ENCODE measurements around the gene NIT1. TPM values are rescaled to one million over a fixed set of nuclear protein-coding genes. Genes with fewer than 3 reads are reported as not detected.

The NIT1 gene
- total and polyA plus RNA-seq, 9 of the 15 experiments (the other 6 are each of a cell fraction or from before 2014, with no cell fraction given), result 18.4 to 76.0 (median 33.7) TPM

DNA sequence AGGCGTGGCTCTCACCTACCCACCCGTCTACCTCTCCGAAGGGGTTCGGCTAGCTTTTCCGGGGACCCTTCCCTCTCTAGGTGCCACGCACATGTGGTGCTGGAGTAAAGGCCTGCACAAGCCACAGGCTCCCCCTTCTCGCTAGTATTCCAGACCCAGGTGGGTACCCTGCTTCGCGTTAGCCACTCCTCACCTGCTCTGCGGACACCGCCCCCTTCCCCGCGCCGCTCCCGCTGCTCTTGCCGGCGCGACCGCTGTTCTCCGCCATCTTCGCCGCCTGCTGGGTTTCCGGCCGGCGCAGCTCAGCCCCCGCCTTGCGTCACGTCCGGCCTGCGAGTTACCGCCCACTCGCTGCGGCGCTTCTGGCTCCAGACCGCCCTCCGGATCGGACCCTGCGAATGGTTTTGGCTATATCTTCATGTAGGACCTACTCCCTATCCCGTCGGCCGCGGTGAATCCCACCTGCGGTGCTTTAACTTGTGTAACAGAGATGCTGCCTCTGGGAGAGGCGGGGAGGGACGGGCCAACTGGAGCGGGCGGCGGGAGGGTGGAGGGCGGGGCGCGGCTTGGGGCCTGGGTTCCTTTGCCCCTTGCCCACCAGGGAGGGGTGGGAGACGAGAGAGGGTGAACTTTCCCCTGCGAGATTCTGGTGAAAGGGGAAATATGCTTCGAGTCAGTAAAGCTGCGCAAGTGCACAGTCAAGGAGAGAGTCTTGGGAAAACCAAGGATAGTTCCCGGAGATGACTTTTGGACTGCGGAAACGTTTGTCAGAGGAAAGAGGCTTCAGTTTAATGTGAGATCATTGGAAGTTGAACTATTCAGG lies at the start of gene NIT1, which contains the start of gene PFDN2 (continued):
- TF ChIP-seq SRSF9 (IDR thresholded peaks at IDR 0.05; ENCODE audit: borderline replicate concordance, low read depth, low read length) (no peak), ASH1L (IDR thresholded peaks at IDR 0.05; ENCODE audit: borderline replicate concordance, low read depth, partially characterized antibody) (no peak), ZNF282 (CRISPR knock-in tag; IDR thresholded peaks at IDR 0.05) (no peak), ZNF134 (CRISPR knock-in tag; conservative IDR thresholded peaks at IDR 0.05) (no peak), CHD1 (IDR thresholded peaks at IDR 0.05; ENCODE audit: low read length) (peak; percentile 70), ARNT (IDR thresholded peaks at IDR 0.05) (no peak), PURB (CRISPR knock-in tag; IDR thresholded peaks at IDR 0.05; ENCODE audit: low read depth) (no peak), XRCC3 (IDR thresholded peaks at IDR 0.05) (no peak), TCF3 (CRISPR knock-in tag; IDR thresholded peaks at IDR 0.05) (peak; percentile 47), EGR1 (conservative IDR thresholded peaks at IDR 0.05) (peak; percentile 96)
- TF ChIP-seq, protein P1, sequence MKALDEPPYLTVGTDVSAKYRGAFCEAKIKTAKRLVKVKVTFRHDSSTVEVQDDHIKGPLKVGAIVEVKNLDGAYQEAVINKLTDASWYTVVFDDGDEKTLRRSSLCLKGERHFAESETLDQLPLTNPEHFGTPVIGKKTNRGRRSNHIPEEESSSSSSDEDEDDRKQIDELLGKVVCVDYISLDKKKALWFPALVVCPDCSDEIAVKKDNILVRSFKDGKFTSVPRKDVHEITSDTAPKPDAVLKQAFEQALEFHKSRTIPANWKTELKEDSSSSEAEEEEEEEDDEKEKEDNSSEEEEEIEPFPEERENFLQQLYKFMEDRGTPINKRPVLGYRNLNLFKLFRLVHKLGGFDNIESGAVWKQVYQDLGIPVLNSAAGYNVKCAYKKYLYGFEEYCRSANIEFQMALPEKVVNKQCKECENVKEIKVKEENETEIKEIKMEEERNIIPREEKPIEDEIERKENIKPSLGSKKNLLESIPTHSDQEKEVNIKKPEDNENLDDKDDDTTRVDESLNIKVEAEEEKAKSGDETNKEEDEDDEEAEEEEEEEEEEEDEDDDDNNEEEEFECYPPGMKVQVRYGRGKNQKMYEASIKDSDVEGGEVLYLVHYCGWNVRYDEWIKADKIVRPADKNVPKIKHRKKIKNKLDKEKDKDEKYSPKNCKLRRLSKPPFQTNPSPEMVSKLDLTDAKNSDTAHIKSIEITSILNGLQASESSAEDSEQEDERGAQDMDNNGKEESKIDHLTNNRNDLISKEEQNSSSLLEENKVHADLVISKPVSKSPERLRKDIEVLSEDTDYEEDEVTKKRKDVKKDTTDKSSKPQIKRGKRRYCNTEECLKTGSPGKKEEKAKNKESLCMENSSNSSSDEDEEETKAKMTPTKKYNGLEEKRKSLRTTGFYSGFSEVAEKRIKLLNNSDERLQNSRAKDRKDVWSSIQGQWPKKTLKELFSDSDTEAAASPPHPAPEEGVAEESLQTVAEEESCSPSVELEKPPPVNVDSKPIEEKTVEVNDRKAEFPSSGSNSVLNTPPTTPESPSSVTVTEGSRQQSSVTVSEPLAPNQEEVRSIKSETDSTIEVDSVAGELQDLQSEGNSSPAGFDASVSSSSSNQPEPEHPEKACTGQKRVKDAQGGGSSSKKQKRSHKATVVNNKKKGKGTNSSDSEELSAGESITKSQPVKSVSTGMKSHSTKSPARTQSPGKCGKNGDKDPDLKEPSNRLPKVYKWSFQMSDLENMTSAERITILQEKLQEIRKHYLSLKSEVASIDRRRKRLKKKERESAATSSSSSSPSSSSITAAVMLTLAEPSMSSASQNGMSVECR (CRISPR knock-in tag; IDR thresholded peaks at IDR 0.05), result peak; percentile 96
- TF ChIP-seq, protein P2, sequence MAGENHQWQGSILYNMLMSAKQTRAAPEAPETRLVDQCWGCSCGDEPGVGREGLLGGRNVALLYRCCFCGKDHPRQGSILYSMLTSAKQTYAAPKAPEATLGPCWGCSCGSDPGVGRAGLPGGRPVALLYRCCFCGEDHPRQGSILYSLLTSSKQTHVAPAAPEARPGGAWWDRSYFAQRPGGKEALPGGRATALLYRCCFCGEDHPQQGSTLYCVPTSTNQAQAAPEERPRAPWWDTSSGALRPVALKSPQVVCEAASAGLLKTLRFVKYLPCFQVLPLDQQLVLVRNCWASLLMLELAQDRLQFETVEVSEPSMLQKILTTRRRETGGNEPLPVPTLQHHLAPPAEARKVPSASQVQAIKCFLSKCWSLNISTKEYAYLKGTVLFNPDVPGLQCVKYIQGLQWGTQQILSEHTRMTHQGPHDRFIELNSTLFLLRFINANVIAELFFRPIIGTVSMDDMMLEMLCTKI (IDR thresholded peaks at IDR 0.05; ENCODE audit: partially characterized antibody), result no peak
- TF ChIP-seq, protein P3, sequence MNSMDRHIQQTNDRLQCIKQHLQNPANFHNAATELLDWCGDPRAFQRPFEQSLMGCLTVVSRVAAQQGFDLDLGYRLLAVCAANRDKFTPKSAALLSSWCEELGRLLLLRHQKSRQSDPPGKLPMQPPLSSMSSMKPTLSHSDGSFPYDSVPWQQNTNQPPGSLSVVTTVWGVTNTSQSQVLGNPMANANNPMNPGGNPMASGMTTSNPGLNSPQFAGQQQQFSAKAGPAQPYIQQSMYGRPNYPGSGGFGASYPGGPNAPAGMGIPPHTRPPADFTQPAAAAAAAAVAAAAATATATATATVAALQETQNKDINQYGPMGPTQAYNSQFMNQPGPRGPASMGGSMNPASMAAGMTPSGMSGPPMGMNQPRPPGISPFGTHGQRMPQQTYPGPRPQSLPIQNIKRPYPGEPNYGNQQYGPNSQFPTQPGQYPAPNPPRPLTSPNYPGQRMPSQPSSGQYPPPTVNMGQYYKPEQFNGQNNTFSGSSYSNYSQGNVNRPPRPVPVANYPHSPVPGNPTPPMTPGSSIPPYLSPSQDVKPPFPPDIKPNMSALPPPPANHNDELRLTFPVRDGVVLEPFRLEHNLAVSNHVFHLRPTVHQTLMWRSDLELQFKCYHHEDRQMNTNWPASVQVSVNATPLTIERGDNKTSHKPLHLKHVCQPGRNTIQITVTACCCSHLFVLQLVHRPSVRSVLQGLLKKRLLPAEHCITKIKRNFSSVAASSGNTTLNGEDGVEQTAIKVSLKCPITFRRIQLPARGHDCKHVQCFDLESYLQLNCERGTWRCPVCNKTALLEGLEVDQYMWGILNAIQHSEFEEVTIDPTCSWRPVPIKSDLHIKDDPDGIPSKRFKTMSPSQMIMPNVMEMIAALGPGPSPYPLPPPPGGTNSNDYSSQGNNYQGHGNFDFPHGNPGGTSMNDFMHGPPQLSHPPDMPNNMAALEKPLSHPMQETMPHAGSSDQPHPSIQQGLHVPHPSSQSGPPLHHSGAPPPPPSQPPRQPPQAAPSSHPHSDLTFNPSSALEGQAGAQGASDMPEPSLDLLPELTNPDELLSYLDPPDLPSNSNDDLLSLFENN (IDR thresholded peaks at IDR 0.05; ENCODE audit: low read depth in 2 of 2, low read length in 2 of 2), result no peak
- TF ChIP-seq, protein P4, sequence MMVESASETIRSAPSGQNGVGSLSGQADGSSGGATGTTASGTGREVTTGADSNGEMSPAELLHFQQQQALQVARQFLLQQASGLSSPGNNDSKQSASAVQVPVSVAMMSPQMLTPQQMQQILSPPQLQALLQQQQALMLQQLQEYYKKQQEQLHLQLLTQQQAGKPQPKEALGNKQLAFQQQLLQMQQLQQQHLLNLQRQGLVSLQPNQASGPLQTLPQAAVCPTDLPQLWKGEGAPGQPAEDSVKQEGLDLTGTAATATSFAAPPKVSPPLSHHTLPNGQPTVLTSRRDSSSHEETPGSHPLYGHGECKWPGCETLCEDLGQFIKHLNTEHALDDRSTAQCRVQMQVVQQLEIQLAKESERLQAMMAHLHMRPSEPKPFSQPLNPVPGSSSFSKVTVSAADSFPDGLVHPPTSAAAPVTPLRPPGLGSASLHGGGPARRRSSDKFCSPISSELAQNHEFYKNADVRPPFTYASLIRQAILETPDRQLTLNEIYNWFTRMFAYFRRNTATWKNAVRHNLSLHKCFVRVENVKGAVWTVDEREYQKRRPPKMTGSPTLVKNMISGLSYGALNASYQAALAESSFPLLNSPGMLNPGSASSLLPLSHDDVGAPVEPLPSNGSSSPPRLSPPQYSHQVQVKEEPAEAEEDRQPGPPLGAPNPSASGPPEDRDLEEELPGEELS (CRISPR knock-in tag; IDR thresholded peaks at IDR 0.05; ENCODE audit: borderline replicate concordance), result peak; percentile 91; the same call in 1 of the 2 replicates

Data from K562 (cell line).